HTR-8/SVneo (cell line): ENCODE results near the gene TTC3.
"Not testable (repeated sequence)": the region's sequence is repeated elsewhere in the genome, so short reads cannot be mapped to it uniquely, and the experiment has no call there.

Experiments
- DNase-seq: peaks from one replicate; pipeline ENCODE4 v3.0.0; 2011; ENCODE audit warnings: low spot score, mixed read lengths; ENCODE audit not compliant: insufficient read length
- FAIRE-seq: peaks from 2 replicates; lab custom pipeline; 2011; peaks lifted over from hg19 to GRCh38; lab: Jason Lieb, UNC

The TTC3 gene

GRCh38 chr21:37072988-37073416, at the start of gene TTC3, which contains the start of gene PIGP:
TTC3 (plus strand) TSS chr21:37073254; CDS start chr21:37087258, 14,004 bp downstream.
PIGP (minus strand) TSS chr21:37073071; CDS start chr21:37072515, 556 bp downstream.
- peak; percentile 96 for FAIRE-seq

GRCh38 chr21:37026499-37026898, 46.6 kb upstream of the TTC3 start:
- FAIRE-seq (no peak), DNase-seq (no peak)

More at GRCh38 chr21:37072988-37073416, at the start of gene TTC3, which contains the start of gene PIGP:
- peak; percentile 95 for DNase-seq

GRCh38 chr21:37028570-37028969, 44.5 kb upstream of the TTC3 start:
- FAIRE-seq (no peak), DNase-seq (no peak)

- DNase-seq (no peak), FAIRE-seq (no peak)
Observed at GRCh38 chr21:37030864-37031263, 42.2 kb upstream of the TTC3 start.

GRCh38 chr21:37032293-37032692, 40.8 kb upstream of the TTC3 start:
- DNase-seq (no peak), FAIRE-seq (no peak)

- FAIRE-seq (no peak), DNase-seq (peak; percentile 53)
Observed at GRCh38 chr21:37032877-37033471, 40.1 kb upstream of the TTC3 start.

- not testable (repeated sequence) for FAIRE-seq, DNase-seq
Observed at GRCh38 chr21:37034394-37034793, 38.7 kb upstream of the TTC3 start.

GRCh38 chr21:37036177-37036576, 36.9 kb upstream of the TTC3 start:
- no peak for DNase-seq
- FAIRE-seq = no peak

GRCh38 chr21:37039411-37040075, 33.5 kb upstream of the TTC3 start:
- DNase-seq (no peak), FAIRE-seq (no peak)

- DNase-seq = no peak
Observed at GRCh38 chr21:37040212-37040611, 32.8 kb upstream of the TTC3 start.

GRCh38 chr21:37041706-37042271, 31.3 kb upstream of the TTC3 start:
- DNase-seq = no peak
- FAIRE-seq = no peak

More at GRCh38 chr21:37040212-37040611, 32.8 kb upstream of the TTC3 start:
- FAIRE-seq = no peak

GRCh38 chr21:37043818-37044217, 29.2 kb upstream of the TTC3 start:
- FAIRE-seq (no peak), DNase-seq (no peak)

GRCh38 chr21:37044643-37045042, 28.4 kb upstream of the TTC3 start:
- FAIRE-seq (no peak), DNase-seq (no peak)

GRCh38 chr21:37045149-37045548, 27.9 kb upstream of the TTC3 start:
- FAIRE-seq = no peak

GRCh38 chr21:37045556-37045955, 27.5 kb upstream of the TTC3 start:
- no peak for DNase-seq
- FAIRE-seq = no peak

More at GRCh38 chr21:37045149-37045548, 27.9 kb upstream of the TTC3 start:
- no peak for DNase-seq

GRCh38 chr21:37047079-37047478, 26.0 kb upstream of the TTC3 start:
- FAIRE-seq (no peak), DNase-seq (no peak)

- FAIRE-seq, DNase-seq: not testable (repeated sequence)
Observed at GRCh38 chr21:37049741-37050140, 23.3 kb upstream of the TTC3 start.

- FAIRE-seq (no peak), DNase-seq (no peak)
Observed at GRCh38 chr21:37055271-37055855, 17.7 kb upstream of the TTC3 start.

- DNase-seq (no peak), FAIRE-seq (no peak)
Observed at GRCh38 chr21:37057614-37058013, 15.4 kb upstream of the TTC3 start.

GRCh38 chr21:37058261-37058660, 14.8 kb upstream of the TTC3 start:
- no peak for FAIRE-seq

GRCh38 chr21:37059181-37059580, 13.9 kb upstream of the TTC3 start:
- FAIRE-seq (no peak), DNase-seq (no peak)

More at GRCh38 chr21:37058261-37058660, 14.8 kb upstream of the TTC3 start:
- no peak for DNase-seq
